GM12874 (cell line): ENCODE measurements around the gene ROS1.

Experiments
- TF ChIP-seq, protein P1 (sequence below): IDR thresholded peaks from 2 replicates; pipeline ENCODE4 v1.5.1; 2011; ENCODE audit warnings: low read depth, mild to moderate bottlenecking, control low read depth, low read length, moderate library complexity; ENCODE audit not compliant: insufficient read depth

ROS1 gene

DNA sequence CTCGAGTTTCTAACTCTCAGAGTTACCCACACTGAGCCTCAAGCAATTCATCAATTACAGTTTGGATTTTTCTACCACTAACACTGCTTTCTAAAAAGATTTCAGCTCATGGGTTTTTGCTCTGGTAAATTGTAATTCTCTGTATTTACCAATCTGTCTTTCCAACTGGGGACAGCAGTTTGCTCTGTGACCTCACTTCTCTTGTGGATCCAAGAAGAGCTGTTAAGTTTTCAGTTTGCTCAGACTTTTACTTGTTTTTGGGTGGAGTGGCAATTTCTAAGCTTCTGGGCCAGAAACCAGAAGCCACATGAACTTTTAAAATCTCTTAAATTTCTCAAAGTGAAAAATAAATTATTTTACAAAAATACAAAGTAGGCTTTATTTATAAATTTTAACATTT, 74.2 kb downstream of the ROS1 start:
- TF ChIP-seq, protein P1, sequence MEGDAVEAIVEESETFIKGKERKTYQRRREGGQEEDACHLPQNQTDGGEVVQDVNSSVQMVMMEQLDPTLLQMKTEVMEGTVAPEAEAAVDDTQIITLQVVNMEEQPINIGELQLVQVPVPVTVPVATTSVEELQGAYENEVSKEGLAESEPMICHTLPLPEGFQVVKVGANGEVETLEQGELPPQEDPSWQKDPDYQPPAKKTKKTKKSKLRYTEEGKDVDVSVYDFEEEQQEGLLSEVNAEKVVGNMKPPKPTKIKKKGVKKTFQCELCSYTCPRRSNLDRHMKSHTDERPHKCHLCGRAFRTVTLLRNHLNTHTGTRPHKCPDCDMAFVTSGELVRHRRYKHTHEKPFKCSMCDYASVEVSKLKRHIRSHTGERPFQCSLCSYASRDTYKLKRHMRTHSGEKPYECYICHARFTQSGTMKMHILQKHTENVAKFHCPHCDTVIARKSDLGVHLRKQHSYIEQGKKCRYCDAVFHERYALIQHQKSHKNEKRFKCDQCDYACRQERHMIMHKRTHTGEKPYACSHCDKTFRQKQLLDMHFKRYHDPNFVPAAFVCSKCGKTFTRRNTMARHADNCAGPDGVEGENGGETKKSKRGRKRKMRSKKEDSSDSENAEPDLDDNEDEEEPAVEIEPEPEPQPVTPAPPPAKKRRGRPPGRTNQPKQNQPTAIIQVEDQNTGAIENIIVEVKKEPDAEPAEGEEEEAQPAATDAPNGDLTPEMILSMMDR: no peak

GRCh38 chr6:117346142-117346930, 79.4 kb downstream of the ROS1 start:
- TF ChIP-seq, protein P1: no peak; the same call in 1 of the 2 replicates

GRCh38 chr6:117345292-117345610, 80.5 kb downstream of the ROS1 start:
- TF ChIP-seq, protein P1: no peak

DNA sequence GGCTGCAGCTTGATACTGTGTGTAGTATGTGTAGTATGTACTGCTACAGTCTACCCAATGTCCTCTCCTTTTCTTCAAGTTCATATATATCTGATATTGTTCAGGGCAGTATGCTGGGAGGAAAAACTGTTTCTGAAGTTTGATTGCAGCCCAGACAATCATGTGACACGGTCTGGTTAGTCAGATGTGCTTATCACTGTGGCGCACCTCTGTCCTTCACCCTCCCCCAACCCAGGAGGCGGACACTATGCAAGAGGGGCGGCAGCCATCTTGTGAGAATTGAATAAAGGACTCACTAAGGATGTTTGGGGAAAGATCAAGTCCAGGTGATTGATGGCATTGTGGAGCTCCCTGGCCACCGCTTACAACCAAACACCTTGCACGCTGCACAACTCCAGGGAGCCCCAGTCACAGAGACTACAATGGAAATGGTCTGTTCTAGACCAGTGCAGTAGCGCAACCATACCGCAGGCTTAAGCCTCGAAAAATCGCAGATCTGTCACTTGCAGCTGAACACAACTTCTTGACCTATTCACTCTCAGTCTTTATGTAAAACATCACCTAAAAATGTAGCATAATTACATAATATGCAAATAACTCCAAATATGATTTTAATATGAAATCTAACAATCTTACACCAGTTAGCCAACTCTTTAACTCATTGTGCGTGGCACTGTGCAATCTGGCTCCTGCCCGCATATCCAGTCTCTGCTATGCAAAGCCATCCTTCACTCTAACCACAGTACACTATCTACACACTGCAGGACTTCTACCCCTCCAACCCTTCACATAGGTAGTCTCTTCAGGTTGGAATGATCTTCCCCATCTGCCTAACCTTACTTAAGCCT, 81.1 kb downstream of the ROS1 start:
- TF ChIP-seq, protein P1: no peak

DNA sequence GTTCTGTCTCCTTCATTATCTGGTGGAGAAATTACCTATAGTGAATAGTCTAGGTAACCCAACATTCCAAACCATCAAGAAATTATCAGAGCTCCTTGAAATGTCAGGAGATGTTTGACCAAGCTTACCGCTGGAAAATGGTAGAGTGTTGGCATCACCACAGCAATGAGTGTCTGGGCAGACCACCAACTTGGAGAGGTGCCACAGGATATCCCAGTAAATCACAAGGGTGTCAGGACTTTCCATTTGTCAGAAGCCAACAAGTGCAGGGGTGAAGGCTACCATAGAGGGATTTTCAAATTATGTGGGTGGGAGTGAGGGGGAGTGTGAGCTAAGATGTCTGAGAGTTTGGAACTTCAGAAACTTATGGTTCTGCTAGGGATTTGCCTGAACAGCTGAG, 87.2 kb downstream of the ROS1 start:
- TF ChIP-seq, protein P1: no peak

DNA sequence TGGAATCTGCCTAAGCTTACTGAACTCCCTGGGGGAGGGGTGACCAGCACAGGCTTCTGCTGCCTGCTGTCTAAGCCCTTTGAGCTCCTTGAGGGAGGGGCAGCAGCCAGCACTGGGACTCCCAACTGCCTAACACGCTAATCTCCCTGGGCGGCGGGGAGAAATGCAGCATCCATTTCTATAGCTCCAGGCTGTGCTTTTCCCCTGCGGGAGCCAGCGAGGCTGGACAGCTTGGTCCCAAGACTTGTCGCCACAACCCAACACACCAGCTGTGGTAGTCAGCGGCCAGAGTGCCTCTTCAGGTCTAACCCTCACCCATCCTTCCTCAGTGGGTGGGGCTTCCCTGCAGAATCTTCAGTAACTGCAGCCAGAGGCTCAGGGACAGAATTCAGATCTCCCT, 95.8 kb downstream of the ROS1 start:
- TF ChIP-seq, protein P1: no peak

DNA sequence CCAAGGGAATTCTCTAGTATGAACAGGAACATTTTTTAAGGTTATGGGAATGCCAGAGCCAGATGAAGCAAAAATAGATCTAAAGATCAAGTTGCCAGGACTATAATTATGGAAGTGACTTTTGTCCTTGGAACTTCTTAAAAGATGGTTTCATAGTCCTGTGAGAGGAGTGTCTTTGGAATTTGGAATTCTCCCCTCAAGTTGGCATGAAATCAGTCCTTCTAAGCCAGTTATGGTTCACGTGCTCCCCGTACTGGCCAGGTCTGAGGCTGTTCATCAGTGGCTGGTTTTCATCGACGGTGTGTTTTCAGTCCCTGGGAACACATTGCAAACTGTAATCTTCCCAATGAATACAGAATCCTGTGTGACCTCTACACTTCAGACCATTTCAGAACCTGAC, 97.2 kb downstream of the ROS1 start:
- TF ChIP-seq, protein P1: no peak
